ENCODE measurements around the gene LRRC58.
A peak's percentile ranks its signal among the peaks of the same experiment; 100 is the strongest.

Gene LRRC58

GRCh38 chr3:120280566-120280965 is 68.6 kb downstream of the LRRC58 start:
- DNase-seq (ENCODE audit: low read depth, low spot score) = no peak

DNA sequence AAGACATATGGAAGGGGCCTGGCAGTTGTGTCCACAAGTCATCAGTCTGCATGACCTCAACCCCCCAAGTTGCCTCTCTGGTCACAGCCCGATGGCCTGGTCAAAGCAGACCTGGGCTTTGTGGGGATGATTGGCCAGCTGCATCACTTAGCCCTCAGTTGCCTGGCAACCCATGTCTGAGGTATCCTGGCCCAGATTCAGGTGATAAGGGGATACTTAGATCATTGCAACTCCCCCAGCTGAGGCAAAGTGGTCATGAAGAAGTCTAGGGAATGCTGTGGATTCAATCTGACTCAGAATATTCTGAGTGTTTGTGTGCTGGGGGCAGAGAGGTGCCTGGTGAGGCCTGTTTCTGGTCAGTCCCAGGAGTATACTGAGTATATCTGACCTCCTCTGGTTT is 69.1 kb downstream of the LRRC58 start:
- DNase-seq (ENCODE audit: low read depth, low spot score) = no peak

DNA sequence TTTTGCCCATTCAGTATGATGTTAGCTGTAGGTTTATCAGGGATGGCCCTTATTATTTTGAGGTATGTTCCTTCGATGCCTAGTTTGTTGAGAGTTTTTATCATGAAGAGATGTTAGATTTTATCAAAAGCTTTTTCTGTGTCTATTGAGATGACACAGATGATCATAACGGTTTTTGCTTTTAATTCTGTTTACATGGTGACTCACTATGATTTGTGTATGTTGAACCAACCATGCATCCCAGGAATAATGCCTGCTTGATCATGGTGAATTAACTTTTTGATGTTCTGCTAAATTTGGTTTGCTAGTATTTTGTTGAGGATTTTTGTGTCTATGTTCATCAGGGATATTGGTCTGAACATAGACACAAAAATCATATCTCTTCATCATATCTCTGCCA is 72.4 kb downstream of the LRRC58 start:
- no peak for DNase-seq (ENCODE audit: low read depth, low spot score)

DNA sequence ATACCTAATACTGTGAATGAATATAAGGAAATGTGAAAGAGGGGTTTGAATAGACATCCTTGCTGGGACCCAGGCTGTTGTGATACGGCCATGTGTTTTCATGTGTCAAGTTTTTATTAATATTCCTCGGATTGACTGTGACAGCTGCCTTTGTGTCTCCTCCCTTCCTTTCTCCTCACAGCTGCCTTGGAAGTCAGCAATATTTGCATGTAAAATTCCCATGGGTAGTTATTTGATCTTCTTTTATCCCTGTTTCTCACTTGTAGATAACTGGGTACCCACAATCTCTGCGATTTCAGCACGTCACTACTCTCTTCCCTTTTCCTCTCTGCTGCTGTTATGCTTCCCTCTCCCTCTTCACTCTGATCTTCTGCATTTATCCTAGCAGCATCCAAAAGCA is 73.5 kb downstream of the LRRC58 start:
- DNase-seq (ENCODE audit: low read depth, low spot score) = no peak

GRCh38 chr3:120274739-120275167 is 74.4 kb downstream of the LRRC58 start:
- peak; percentile 80 for DNase-seq (ENCODE audit: low read depth, low spot score)
